ENCODE results near the gene CNTNAP1.
A peak's percentile ranks its signal among the peaks of the same experiment; 100 is the strongest.
"Not testable (repeated sequence)": the region's sequence is repeated elsewhere in the genome, so short reads cannot be mapped to it uniquely, and the experiment has no call there.

The CNTNAP1 gene

DNA sequence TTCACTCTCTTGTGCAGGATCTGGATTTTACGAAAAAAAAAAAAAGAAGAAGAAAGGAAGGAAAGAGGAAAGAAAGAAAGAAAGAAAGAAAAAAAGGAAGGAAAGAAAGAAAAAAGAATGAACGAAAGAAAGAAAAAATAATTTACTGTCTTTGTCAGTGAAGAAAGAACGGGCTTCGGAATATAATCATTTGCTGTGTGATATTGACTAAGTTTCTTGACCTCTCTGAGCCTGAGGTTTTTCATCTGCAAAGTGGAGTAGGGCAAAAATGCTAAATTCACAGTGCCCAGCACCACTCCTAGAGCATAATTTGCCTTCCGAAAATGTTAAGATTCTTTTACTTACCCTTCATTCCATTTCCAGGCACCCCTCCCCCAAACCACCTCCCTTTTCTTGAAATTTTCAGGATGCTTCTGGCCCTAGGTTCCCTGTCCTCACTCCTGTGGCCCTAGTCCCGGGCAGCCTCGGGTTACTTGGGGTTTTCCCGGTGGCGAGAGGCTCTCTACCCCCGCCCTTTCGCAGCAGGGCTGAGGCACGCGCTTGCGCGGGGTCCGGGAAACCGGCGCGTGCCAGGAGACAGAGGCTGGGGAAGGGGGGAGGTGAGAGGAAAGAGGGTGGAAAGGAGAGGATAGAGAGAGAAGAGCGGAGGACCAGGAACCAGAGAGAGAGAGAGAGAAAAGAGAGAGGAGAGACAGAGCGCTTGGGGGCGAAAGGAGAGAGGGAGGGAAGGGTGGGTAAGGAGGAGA is at the start of gene CNTNAP1:
Gene CNTNAP1 (plus strand): TSS at position 556 of the 746 bp plus-strand sequence. CDS start 299 bp downstream, outside the sequence.
- no peak for DNase-seq (ENCODE audit: low read depth in 3 of 3)

- DNase-seq (ENCODE audit: low read depth in 3 of 3), result no peak
These were observed 49.3 kb upstream of the CNTNAP1 start for GRCh38 chr17:42632949-42633444.

DNA sequence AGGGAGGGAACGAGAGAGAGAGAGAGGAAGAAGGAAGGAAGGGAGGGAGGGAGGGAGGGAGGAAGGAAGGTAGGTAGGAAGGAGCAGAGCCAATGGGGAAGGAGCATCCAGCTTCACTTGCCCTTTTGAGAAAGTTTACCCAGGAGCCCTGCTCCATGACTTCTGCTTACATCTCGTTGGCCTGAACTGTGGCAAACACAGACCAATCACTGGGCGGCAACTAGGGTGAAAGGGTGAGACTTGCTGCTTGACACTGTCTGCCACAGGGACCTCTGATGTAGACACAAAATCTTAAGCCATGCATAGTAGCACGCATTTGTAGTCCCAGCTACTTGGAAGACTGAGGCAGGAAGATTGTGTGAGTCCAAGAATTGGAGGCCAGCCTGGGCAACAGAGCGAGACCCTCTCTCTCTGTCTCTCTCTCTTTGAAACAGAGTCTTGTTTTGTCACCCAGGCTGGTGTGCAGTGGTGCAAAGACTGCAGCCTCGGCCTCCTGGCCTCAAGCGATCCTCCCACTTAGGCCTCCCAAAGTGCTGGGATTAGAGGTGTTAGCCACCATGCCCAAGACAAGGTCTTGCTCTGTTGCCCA is 42.7 kb upstream of the CNTNAP1 start:
- DNase-seq (ENCODE audit: low read depth in 3 of 3), result no peak

DNA sequence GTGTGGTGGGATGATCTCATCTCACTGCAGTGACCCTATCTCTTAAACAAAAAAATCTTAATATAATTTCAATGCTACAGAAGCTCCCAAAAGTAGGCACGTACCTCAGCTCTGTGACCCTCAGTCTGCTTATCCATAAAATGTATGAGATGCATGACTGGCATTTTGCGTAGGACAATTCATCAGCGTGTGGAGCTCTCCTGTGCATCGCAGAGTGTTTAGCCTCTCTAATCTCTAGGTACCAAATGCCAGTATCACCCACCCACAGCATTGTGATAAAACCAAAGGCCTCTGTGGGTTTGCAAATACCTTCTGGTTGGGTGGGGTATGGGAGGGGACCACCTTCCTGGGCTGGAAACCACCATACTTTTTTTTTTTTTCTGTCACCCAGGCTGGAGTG is 42.2 kb upstream of the CNTNAP1 start:
- no peak for DNase-seq (ENCODE audit: low read depth in 3 of 3)

GRCh38 chr17:42642336-42642735 is 40.0 kb upstream of the CNTNAP1 start:
- DNase-seq (ENCODE audit: low read depth in 3 of 3), result no peak

- no peak for DNase-seq (ENCODE audit: low read depth in 3 of 3)
These were observed 34.6 kb upstream of the CNTNAP1 start for GRCh38 chr17:42647778-42648177.

DNA sequence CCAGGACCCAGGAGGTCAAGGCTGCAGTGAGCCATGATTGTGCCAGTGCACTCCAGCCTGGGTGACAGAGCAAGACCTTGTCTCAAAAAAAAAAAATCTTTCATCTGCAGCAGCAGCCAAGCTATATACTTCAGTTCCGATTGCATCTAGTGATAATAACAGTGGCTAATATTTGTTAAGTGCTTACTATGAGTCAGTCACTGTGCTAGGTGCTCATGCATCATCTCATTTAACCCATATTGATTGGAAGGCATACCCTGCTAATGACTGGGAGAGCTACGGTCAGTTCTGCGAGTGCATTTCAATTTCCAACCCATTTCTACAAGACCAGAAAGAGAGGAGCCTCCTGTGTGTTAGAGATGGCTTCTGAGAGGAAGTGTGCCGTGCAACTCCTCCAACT is 30.9 kb upstream of the CNTNAP1 start:
- DNase-seq (ENCODE audit: low read depth in 3 of 3), result no peak

GRCh38 chr17:42653179-42654124 is 28.9 kb upstream of the CNTNAP1 start:
- no peak for DNase-seq (ENCODE audit: low read depth in 3 of 3)

- DNase-seq (ENCODE audit: low read depth in 3 of 3), result no peak
These were observed 26.8 kb upstream of the CNTNAP1 start for GRCh38 chr17:42655528-42655927.

DNA sequence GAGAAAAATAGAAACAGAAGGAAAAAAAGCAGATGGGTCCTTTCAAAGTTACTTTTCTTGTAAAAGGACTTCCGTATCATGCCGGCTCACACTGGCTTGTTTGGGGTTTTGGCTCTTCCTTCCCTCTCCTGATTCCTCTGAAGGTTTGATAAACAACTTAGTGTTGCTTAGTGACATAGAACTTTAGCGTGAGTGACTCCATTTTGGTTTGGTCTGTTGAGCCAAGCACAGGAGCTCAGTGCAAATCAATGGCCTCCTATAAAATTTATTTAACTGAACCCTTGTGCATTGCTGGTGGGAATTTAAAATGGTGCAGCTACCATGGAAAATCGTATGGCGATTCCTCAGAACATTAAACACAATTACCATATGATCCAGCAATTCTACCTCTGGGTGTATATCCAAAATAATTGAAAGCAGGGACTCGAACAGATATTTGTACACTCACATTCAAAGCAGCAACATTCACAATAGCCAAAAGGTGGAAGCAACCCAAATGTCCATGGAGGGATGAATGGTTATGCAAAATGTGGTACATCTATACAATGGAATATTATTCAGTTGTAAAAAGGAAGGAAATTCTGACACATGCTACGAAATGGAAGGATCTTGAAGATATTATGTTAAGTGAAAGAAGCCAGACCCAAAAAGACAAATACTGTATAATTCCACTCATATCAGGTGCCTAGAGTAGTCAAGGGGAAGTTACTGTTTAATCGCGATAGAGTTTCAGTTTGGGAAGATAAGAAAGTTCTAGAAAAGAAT is 24.3 kb upstream of the CNTNAP1 start:
- DNase-seq (ENCODE audit: low read depth in 3 of 3), result no peak

DNA sequence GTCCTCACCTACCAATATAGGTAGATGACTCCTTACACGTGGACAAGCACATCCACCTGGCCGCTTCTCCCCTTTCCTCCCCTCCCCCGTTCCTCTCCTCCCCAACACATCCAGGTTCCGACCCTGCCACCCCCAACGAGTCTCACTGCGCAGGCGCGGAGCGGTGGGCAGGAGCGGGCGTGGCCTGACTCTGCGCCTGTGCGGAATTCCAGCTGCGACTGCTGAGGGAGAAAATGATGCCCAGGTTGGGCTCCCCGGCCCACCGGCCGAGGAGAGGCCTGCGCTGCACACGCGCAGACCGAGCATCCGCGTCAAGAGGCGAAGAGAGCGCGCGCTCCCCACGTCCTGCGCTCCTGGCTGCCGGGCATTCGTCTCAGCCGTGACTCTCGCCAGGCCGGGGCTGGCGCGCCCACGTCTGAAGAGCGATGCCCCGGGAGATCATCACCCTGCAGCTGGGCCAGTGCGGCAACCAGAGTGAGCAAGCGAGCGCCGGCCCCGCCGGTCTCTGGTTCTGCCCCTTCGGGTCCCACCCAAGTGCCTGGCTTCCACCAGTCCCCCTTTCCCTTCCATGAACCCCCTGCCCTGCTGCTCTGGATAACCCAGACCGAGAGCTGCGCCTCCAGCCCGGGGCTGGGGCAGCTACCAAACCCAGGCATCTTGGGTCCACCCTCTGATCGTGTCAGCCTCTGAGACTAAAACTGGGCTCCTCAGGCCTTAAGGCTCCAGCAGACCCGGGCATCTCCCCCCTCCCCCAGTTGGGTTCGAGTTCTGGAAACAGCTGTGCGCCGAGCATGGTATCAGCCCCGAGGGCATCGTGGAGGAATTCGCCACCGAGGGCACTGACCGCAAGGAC is 23.0 kb upstream of the CNTNAP1 start, which contains the start of gene TUBG2:
Gene TUBG2 (plus strand): TSS at position 206 of the 853 bp plus-strand sequence. CDS start 220 bp downstream, at position 426.
- DNase-seq (ENCODE audit: low read depth in 3 of 3), result peak; percentile 66 to 72 (median 72)

GRCh38 chr17:42659932-42660274 is 22.4 kb upstream of the CNTNAP1 start:
- not testable (repeated sequence) for DNase-seq (ENCODE audit: low read depth in 3 of 3)

- no peak for DNase-seq (ENCODE audit: low read depth in 3 of 3)
These were observed 21.5 kb upstream of the CNTNAP1 start for GRCh38 chr17:42660692-42661345.

DNA sequence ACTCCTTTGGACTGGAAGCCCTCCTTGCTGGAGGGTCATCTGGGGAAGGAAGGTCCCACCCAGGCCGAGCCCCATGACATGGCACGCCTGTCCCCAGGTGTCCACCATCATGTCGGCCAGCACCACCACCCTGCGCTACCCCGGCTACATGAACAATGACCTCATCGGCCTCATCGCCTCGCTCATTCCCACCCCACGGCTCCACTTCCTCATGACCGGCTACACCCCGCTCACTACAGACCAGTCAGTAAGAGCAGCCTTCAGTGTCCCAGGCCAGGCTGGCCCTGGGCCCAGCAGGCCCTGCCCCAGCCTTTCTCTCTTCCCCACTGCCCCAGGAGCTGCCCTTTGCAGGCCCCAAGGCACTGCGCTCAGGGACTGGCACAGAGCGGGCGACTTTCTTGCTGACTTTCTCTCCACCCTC is 16.7 kb upstream of the CNTNAP1 start:
- no peak for DNase-seq (ENCODE audit: low read depth in 3 of 3)

DNA sequence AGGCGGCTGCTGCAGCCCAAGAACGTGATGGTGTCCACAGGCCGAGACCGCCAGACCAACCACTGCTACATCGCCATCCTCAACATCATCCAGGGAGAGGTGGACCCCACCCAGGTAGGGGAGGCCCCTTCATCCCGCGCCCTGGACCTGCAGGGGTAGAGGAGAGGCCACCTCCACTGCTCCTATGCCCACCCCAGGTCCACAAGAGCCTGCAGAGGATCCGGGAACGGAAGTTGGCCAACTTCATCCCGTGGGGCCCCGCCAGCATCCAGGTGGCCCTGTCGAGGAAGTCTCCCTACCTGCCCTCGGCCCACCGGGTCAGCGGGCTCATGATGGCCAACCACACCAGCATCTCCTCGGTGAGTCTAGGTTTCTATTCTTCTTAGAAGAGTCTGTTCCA is 16.2 kb upstream of the CNTNAP1 start:
- DNase-seq (ENCODE audit: low read depth in 3 of 3), result not testable (repeated sequence)

DNA sequence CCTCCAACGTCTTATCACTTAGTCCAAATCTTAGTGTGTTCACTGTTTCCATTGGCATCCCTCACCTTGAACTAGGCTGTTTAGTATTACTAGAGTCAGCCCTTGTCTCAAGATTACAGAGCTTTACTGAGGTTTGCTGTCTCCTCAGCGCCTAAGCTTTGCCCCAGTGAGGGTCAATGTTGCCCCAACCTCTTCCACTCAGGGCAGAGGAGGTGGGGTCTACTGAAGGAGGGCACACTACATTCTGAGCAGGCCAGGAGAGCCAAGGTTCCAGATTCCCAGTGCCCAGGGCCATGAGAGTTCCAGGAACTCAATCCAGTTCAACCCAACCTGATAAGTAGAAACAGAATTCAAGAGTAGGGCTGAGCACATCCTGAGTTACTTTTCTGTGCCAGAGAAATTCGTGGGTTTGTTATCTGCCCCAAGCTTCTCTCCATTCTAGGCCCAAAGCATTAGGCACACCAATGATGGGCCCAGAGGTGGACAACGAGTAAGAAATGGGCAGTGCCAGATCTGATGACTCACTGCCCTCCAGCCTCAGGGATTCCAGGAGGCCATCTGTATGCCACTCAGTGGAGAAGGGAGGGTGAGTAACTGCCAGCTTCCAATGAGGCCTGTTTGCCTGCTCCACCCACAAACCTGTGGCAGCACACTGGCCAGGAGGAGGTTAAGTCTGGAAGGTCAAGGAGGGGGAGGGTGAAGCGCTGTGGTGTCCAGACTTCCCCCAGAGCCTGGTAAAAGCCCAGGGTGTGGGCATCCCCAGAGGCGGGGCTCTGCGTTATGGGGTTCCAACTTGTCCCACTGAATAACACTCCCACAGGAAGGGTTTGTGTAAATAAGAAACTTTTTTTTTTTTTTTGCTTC is 15.0 kb upstream of the CNTNAP1 start:
- no peak for DNase-seq (ENCODE audit: low read depth in 3 of 3)

DNA sequence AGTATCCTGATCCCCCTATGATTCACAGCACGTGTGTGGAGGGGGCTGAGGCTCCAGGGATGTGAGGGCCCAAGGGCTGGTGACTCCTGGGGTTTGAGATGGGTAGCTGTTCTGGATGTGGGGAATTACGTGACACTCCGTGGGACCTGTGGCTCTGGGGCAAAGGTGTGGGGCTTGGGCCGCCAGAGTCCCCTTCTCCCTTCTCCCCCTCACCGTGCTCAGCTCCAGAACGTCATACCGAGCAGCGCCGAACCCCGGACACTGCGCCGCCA is 12.7 kb upstream of the CNTNAP1 start:
- no peak for DNase-seq (ENCODE audit: low read depth in 3 of 3)

- no peak for DNase-seq (ENCODE audit: low read depth in 3 of 3)
These were observed 12.1 kb upstream of the CNTNAP1 start for GRCh38 chr17:42669977-42670788.

Data from stimulated activated CD4-positive, alpha-beta T cell treated with anti-CD3 and anti-CD28 coated beads, TNF-alpha, amount 100 ng/mL, for 4 hours (primary cell).